ENCODE measurements around the gene MAP3K5. TPM values are rescaled to one million over a fixed set of nuclear protein-coding genes. Genes with fewer than 3 reads are reported as not detected.
A peak's percentile ranks its signal among the peaks of the same experiment; 100 is the strongest.

Gene MAP3K5
- polyA plus RNA-seq, 3 donors = 9.6 to 12.0 (median 11.1) TPM

GRCh38 chr6:136600818-136601217 lies 191.5 kb downstream of the MAP3K5 start:
- no peak for TF ChIP-seq CTCF (IDR thresholded peaks at IDR 0.05)
- peaks cover 0 to 2% (median 0%) of the 10 kb centered on the region in 7 donors for H3K9me3 Mint-ChIP-seq
- Histone ChIP-seq H3K27me3 (ENCODE audit: control insufficient read depth in 2 of 2, insufficient read depth in 2 of 2, low read length in 2 of 2) (no peaks in the 10 kb centered on the region), H3K4me3 (replicated peaks in 1 of 3; ENCODE audit: low read depth in 2 of 3, low read length in 3 of 3) (no peak overlapping the region), H4K20me1 (ENCODE audit: insufficient read depth, low read length) (peaks cover 5% of the 10 kb centered on the region), H2AFZ (ENCODE audit: insufficient read depth, low read depth, low read length, poor library complexity, severe bottlenecking) (no peak overlapping the region), H3K4me1 (ENCODE audit: control insufficient read depth in 1 of 2, insufficient read depth in 2 of 2, low read length in 2 of 2) (no peaks in the 10 kb centered on the region), H3K36me3 (replicated peaks in 1 of 2; ENCODE audit: control insufficient read depth in 1 of 2, insufficient read depth in 2 of 2, low read length in 2 of 2) (peaks cover 80 to 96% of the 10 kb centered on the region in 2 donors), H3K4me2 (replicated peaks; ENCODE audit: extremely low read depth, low read length, poor library complexity, severe bottlenecking) (no peak overlapping the region), H3K9me3 (replicated peaks in 1 of 2; ENCODE audit: control insufficient read depth in 1 of 2, insufficient read depth in 1 of 2, low read length in 2 of 2) (no peaks in the 10 kb centered on the region), H3K27ac (ENCODE audit: low read depth in 1 of 2, low read length in 2 of 2) (no peak overlapping the region), H3K79me2 (ENCODE audit: insufficient read depth, low read length) (no peaks in the 10 kb centered on the region), H3K9ac (ENCODE audit: insufficient read depth, low read length, poor library complexity, severe bottlenecking) (no peak overlapping the region)
- intact Hi-C loops (cut with micrococcal nuclease) = no loop called here
- DNase-seq = no peak
- H3K27me3 Mint-ChIP-seq (ENCODE audit: low read depth in 3 of 3) = no peaks in the 10 kb centered on the region
- H3K36me3 Mint-ChIP-seq = peaks cover 81 to 90% of the 10 kb centered on the region in 2 donors
- H3K4me3 Mint-ChIP-seq = no peak overlapping the region
- no CpG with 5 or more reads among the region's 3 CpGs for WGBS (ENCODE audit: insufficient coverage)
- H3K27ac Mint-ChIP-seq = peak overlapping the region in 1 of 7 donors; percentile 19
- no peaks in the 10 kb centered on the region for H3K4me1 Mint-ChIP-seq

- intact Hi-C loops (cut with micrococcal nuclease) = no loop called here
- peaks cover 9% of the 10 kb centered on the region for H3K4me1 Mint-ChIP-seq
- peaks cover 0 to 2% (median 0%) of the 10 kb centered on the region in 7 donors for H3K9me3 Mint-ChIP-seq
- Histone ChIP-seq H3K4me1 (ENCODE audit: control insufficient read depth in 1 of 2, insufficient read depth in 2 of 2, low read length in 2 of 2) (peaks cover 9% of the 10 kb centered on the region in 2 donors), H3K27ac (ENCODE audit: low read depth in 1 of 2, low read length in 2 of 2) (peak overlapping the region in 1 of 2 donors; percentile 8), H3K9ac (ENCODE audit: insufficient read depth, low read length, poor library complexity, severe bottlenecking) (no peak overlapping the region), H3K27me3 (ENCODE audit: control insufficient read depth in 2 of 2, insufficient read depth in 2 of 2, low read length in 2 of 2) (no peaks in the 10 kb centered on the region), H4K20me1 (ENCODE audit: insufficient read depth, low read length) (peaks cover 7% of the 10 kb centered on the region), H3K4me3 (replicated peaks in 1 of 3; ENCODE audit: low read depth in 2 of 3, low read length in 3 of 3) (no peak overlapping the region), H3K79me2 (ENCODE audit: insufficient read depth, low read length) (no peaks in the 10 kb centered on the region), H3K36me3 (replicated peaks in 1 of 2; ENCODE audit: control insufficient read depth in 1 of 2, insufficient read depth in 2 of 2, low read length in 2 of 2) (peaks cover 68 to 93% of the 10 kb centered on the region in 2 donors), H3K4me2 (replicated peaks; ENCODE audit: extremely low read depth, low read length, poor library complexity, severe bottlenecking) (no peak overlapping the region), H3K9me3 (replicated peaks in 1 of 2; ENCODE audit: control insufficient read depth in 1 of 2, insufficient read depth in 1 of 2, low read length in 2 of 2) (no peaks in the 10 kb centered on the region), H2AFZ (ENCODE audit: insufficient read depth, low read depth, low read length, poor library complexity, severe bottlenecking) (no peak overlapping the region)
- H3K27me3 Mint-ChIP-seq (ENCODE audit: low read depth in 3 of 3) = no peaks in the 10 kb centered on the region
- no peak overlapping the region for H3K4me3 Mint-ChIP-seq
- H3K27ac Mint-ChIP-seq = peak overlapping the region in 1 of 7 donors; percentile 26
- 93% methylated on average over 3 of the region's 10 CpGs for WGBS (ENCODE audit: insufficient coverage)
- TF ChIP-seq CTCF (IDR thresholded peaks at IDR 0.05) = no peak
- H3K36me3 Mint-ChIP-seq = peaks cover 82 to 88% of the 10 kb centered on the region in 2 donors
- DNase-seq = no peak
These were observed 192.8 kb downstream of the MAP3K5 start for GRCh38 chr6:136599329-136600011.

Data from CD14-positive monocyte (primary cell).